SK-N-MC (cell line): ENCODE measurements around the gene ARHGAP28.

Experiments used
- EZH2 ChIP-seq: fragments of 200-600 bp; sonication (generic); IDR thresholded peaks from one replicate; pipeline ENCODE4 v1.6.1; 2017; ENCODE audit warnings: antibody characterized with exemption
- POLR2AphosphoS5 ChIP-seq: IDR thresholded peaks from 2 replicates; pipeline ENCODE4 v1.6.1; 2012; ENCODE audit warnings: mild to moderate bottlenecking, low read depth, low read length, borderline replicate concordance

DNA sequence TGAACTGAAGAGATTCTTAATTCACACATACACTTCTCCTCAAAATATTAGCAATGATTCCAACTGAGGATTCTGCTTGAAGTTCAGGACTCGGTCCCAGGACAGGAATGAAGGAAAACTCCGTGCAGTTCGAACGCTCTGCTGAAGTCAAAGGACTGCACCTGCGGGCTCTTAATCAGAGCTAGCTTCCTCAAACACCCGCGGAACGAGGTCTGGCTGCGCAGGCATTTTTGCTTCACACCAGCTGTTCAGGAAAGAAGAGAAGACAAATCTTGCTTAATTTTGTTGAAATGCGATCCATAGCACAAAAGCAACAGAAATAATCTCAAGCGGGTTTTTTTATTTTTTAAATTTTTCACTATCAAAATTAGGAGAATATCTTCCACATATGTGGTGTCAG is 212.5 kb downstream of the ARHGAP28 start:
- no peak for TF ChIP-seq EZH2
- TF ChIP-seq POLR2AphosphoS5, result no peak
